HT1080 (cell line): ENCODE data around the gene SLAMF8. TPM values are rescaled to one million over a fixed set of nuclear protein-coding genes. Genes with fewer than 3 reads are reported as not detected.
A peak's percentile ranks its signal among the peaks of the same experiment; 100 is the strongest.

ENCODE experiments used
- DNase-seq: peaks from one replicate; pipeline ENCODE4 v3.0.0-alpha.2; 2015; ENCODE audit warnings: low read depth
- polyA plus RNA-seq, 2 experiments: library from polyadenylated mRNA; depleted of rRNA; stranded (reverse); fragments of >200 nt; gene quantifications; 2 replicates each; pipeline ENCODE4 v1.2.3, GENCODE V29; 2015
- total RNA-seq: library from RNA; depleted of rRNA; stranded (reverse); fragments of >200 nt; shearing (Covaris generic); gene quantifications from 2 replicates; pipeline ENCODE4 v1.2.3, GENCODE V29; 2014; rRNA removed

Gene SLAMF8
- 0.40 TPM in 1 of 2 replicates, not detected in the other for total RNA-seq
- 0.03 and 0.07 TPM in 2 replicates for polyA plus RNA-seq (2015; cell fraction: cytosol; rRNA removed)
- polyA plus RNA-seq (2015; cell fraction: nucleus; rRNA removed): 0.33 TPM in 1 of 2 replicates, not detected in the other

- peak; percentile 37 for DNase-seq
Observed at GRCh38 chr1:159826441-159827101, at the start of gene SLAMF8. SLAMF8 (plus strand) TSS chr1:159826873; CDS start chr1:159826899, 26 bp downstream.

GRCh38 chr1:159778266-159778665, 48.4 kb upstream of the SLAMF8 start:
- DNase-seq: no peak

- DNase-seq: peak; percentile 89
Observed at GRCh38 chr1:159779403-159779851, 47.2 kb upstream of the SLAMF8 start.

GRCh38 chr1:159780583-159781582, 45.8 kb upstream of the SLAMF8 start, which contains the start of gene DUSP23:
DUSP23 (plus strand) TSS chr1:159780962; CDS start chr1:159781101, 139 bp downstream.
- DNase-seq: no peak

- no peak for DNase-seq
Observed at GRCh38 chr1:159781992-159782391, 44.7 kb upstream of the SLAMF8 start.

- no peak for DNase-seq
Observed at GRCh38 chr1:159783724-159784123, 42.9 kb upstream of the SLAMF8 start.

GRCh38 chr1:159786465-159786864, 40.2 kb upstream of the SLAMF8 start:
- no peak for DNase-seq

- DNase-seq: no peak
Observed at GRCh38 chr1:159786966-159787365, 39.7 kb upstream of the SLAMF8 start.

GRCh38 chr1:159790237-159790917, 36.3 kb upstream of the SLAMF8 start:
- DNase-seq: peak; percentile 37

- DNase-seq: no peak
Observed at GRCh38 chr1:159791031-159791430, 35.6 kb upstream of the SLAMF8 start.

GRCh38 chr1:159791461-159791860, 35.2 kb upstream of the SLAMF8 start:
- no peak for DNase-seq

- DNase-seq: no peak
Observed at GRCh38 chr1:159795534-159795933, 31.1 kb upstream of the SLAMF8 start.

- peak; percentile 89 for DNase-seq
Observed at GRCh38 chr1:159798893-159799292, 27.8 kb upstream of the SLAMF8 start.

- DNase-seq: no peak
Observed at GRCh38 chr1:159799446-159799985, 27.2 kb upstream of the SLAMF8 start.

GRCh38 chr1:159800177-159800930, 26.3 kb upstream of the SLAMF8 start:
- no peak for DNase-seq

GRCh38 chr1:159802111-159802510, 24.6 kb upstream of the SLAMF8 start, which contains the start of gene FCRL6:
FCRL6 (plus strand) TSS chr1:159802360; CDS start chr1:159802425, 65 bp downstream.
- DNase-seq: no peak

GRCh38 chr1:159803956-159804689, 22.6 kb upstream of the SLAMF8 start:
- no peak for DNase-seq

- peak; percentile 93 for DNase-seq
Observed at GRCh38 chr1:159804924-159805323, 21.7 kb upstream of the SLAMF8 start.

- no peak for DNase-seq
Observed at GRCh38 chr1:159815926-159816325, 10.7 kb upstream of the SLAMF8 start.
